ENCODE data around the gene STN1. TPM values are rescaled to one million over a fixed set of nuclear protein-coding genes. Genes with fewer than 3 reads are reported as not detected.
A peak's percentile ranks its signal among the peaks of the same experiment; 100 is the strongest.

STN1 gene
- total and polyA plus RNA-seq, 2 of the 8 experiments (the other 6 are each of a cell fraction or from before 2014, with no cell fraction given) = 10.1 to 12.4 TPM

GRCh38 chr10:103855424-103855823, 62.6 kb downstream of the STN1 start, which contains the start of gene SH3PXD2A:
SH3PXD2A (minus strand) TSS chr10:103855576; CDS start chr10:103855266, 310 bp downstream.
- no peak within 1 kb of the TSS for H2BK120ac ChIP-seq (replicated peaks; ENCODE audit: low read depth, low read length)
- peaks cover 4 to 38% (median 31%) of the 10 kb centered on the region in 4 experiments; a peak in 6 of 7 replicates for H3K27me3 ChIP-seq (replicated peaks in 1 of 4; ENCODE audit: control insufficient read depth in 3 of 4, extremely low read depth in 1 of 4, insufficient read depth in 3 of 4, low read length in 3 of 4)
- H4K91ac ChIP-seq (replicated peaks; ENCODE audit: insufficient read length, low read length) = no peak within 1 kb of the TSS
- peak within 1 kb of the TSS; percentile 77 to 95 for H3K4me2 ChIP-seq (ENCODE audit: insufficient read depth in 1 of 2, low read depth in 2 of 2, low read length in 2 of 2)
- no peak within 1 kb of the TSS for H3K56ac ChIP-seq (replicated peaks; ENCODE audit: insufficient read length, low read depth, low read length)
- H2AFZ ChIP-seq (ENCODE audit: low read length) = peak within 1 kb of the TSS; percentile 99
- H4K8ac ChIP-seq (ENCODE audit: extremely low read depth, insufficient read depth, low read length) = no peak within 1 kb of the TSS
- peaks cover 5 to 12% (median 6%) of the 10 kb centered on the region in 4 experiments for H3K4me1 ChIP-seq (replicated peaks in 1 of 4; ENCODE audit: control insufficient read depth in 3 of 4, insufficient read depth in 4 of 4, low read length in 3 of 4)
- H3K79me1 ChIP-seq (ENCODE audit: low read depth, low read length) = no peaks in the 10 kb centered on the region
- POLR2A ChIA-PET (ENCODE audit: partially characterized antibody) = interaction anchor here (1.0 to 1.7 kb wide), 5 partner anchors 9 to 116 kb away, joined by 4 to 8 read pairs (median 5); no protein-coding TSS in a partner anchor
- no peak within 1 kb of the TSS for H2AK5ac ChIP-seq (ENCODE audit: low read depth, low read length)
- no peak within 1 kb of the TSS for H3K4ac ChIP-seq (replicated peaks; ENCODE audit: insufficient read length, low read depth, low read length)
- no peaks in the 10 kb centered on the region for H3K79me2 ChIP-seq (ENCODE audit: control insufficient read depth in 1 of 2, insufficient read depth in 2 of 2, low read length in 2 of 2)
- peak within 1 kb of the TSS; percentile 75 for H3K18ac ChIP-seq (ENCODE audit: extremely low read depth, low read length)
- H3K23ac ChIP-seq (ENCODE audit: insufficient read length) = no peak within 1 kb of the TSS
- H4K20me1 ChIP-seq (replicated peaks in 1 of 2; ENCODE audit: control insufficient read depth in 1 of 2, insufficient read depth in 2 of 2, low read length in 2 of 2) = no peaks in the 10 kb centered on the region
- CTCF ChIA-PET (ENCODE audit: partially characterized antibody) = interaction anchor here (0.6 to 9.8 kb wide), 36 partner anchors 12 to 290 kb away, joined by 3 to 199 read pairs (median 6); no protein-coding TSS in a partner anchor
- no peaks in the 10 kb centered on the region for H3K36me3 ChIP-seq (ENCODE audit: control insufficient read depth in 2 of 4, insufficient read depth in 4 of 4, low read length in 3 of 4)
- H4K5ac ChIP-seq (ENCODE audit: insufficient read length, low read depth, low read length) = no peak within 1 kb of the TSS
- peak within 1 kb of the TSS; percentile 69 to 91 (median 76) for H3K4me3 ChIP-seq (ENCODE audit: extremely low read depth in 1 of 4, insufficient read depth in 2 of 4, low read depth in 3 of 4, low read length in 4 of 4)
- FAIRE-seq (no peak), DNase-seq (ENCODE audit: low read depth in 1 of 2, low spot score in 2 of 2) (peak in 1 of 2 experiments; percentile 78)
- H2BK12ac ChIP-seq (ENCODE audit: low read depth, low read length) = no peak within 1 kb of the TSS
- H3K9me3 ChIP-seq (ENCODE audit: insufficient read depth in 2 of 2, low read depth in 1 of 2, low read length in 1 of 2) = no peaks in the 10 kb centered on the region
- H2BK20ac ChIP-seq (ENCODE audit: low read length) = no peak within 1 kb of the TSS
- peaks cover 15% of the 10 kb centered on the region for H3K23me2 ChIP-seq (ENCODE audit: low read depth, low read length)
- H3K14ac ChIP-seq (ENCODE audit: insufficient read length) = no peak within 1 kb of the TSS
- H3K27ac ChIP-seq (ENCODE audit: low read depth, low read length) = no peak within 1 kb of the TSS
- H2BK15ac ChIP-seq (ENCODE audit: low read length) = peak within 1 kb of the TSS; percentile 37; the same call in 1 of the 2 replicates
- WGBS, 2 experiments (ENCODE audit: extremely low coverage in 1 of 2, insufficient coverage in 1 of 2, insufficient read length in 1 of 2, insufficient replicate concordance in 2 of 2, low coverage in 1 of 2, low lambda C conversion rate in 2 of 2, missing lambda C conversion rate in 1 of 2) = no CpG with 5 or more reads among the region's 54 CpGs
- H2BK5ac ChIP-seq (ENCODE audit: low read depth, low read length) = no peak within 1 kb of the TSS; the same call in 1 of the 2 replicates
- peak within 1 kb of the TSS in 2 of 4 experiments; percentile 12 to 73; a peak in 4 of 7 replicates for H3K9ac ChIP-seq (replicated peaks in 1 of 4; ENCODE audit: extremely low read depth in 1 of 4, low read depth in 3 of 4, low read length in 3 of 4)

All from H1 (cell line).